Lower lobe of right lung (tissue), 2 donors: Measurements from ENCODE around the gene BDNF. TPM values are rescaled to one million over a fixed set of nuclear protein-coding genes. Genes with fewer than 3 reads are reported as not detected.

Source experiments
- ATAC-seq, 2 donors: fragments of 200-7000 bp; cut with Tn5 transposase; one replicate each; pipeline ENCODE4 v1.9.1; 2020 to 2022; ENCODE audit warnings: mild to moderate bottlenecking in 2 of 2, moderate library complexity in 2 of 2
- DNase-seq: peaks from one replicate; pipeline ENCODE4 v3.0.0-alpha.2; 2020
- H3K27ac ChIP-seq: fragments of 200-600 bp; one replicate; pipeline ENCODE4 v1.8.0; 2022
- H3K27me3 ChIP-seq: fragments of 200-600 bp; one replicate; pipeline ENCODE4 v1.8.0; 2022; ENCODE audit warnings: low read depth
- H3K36me3 ChIP-seq: fragments of 200-600 bp; one replicate; pipeline ENCODE4 v1.8.0; 2022; ENCODE audit warnings: mild to moderate bottlenecking
- H3K4me1 ChIP-seq: fragments of 200-600 bp; one replicate; pipeline ENCODE4 v1.8.0; 2022
- H3K4me3 ChIP-seq: fragments of 200-600 bp; one replicate; pipeline ENCODE4 v1.8.0; 2022; ENCODE audit warnings: mild to moderate bottlenecking
- H3K9me3 ChIP-seq: fragments of 200-600 bp; one replicate; pipeline ENCODE4 v1.8.0; 2022
- intact Hi-C: fragments of 100-400 bp; cut with DNase I; formaldehyde crosslinking; loops from one replicate; pipeline ENCODE4 v1.11.0; 2022
- total RNA-seq: library from RNA; stranded (reverse); fragmentation: NEBNext Ultra II Directional; extraction: Animal tissue kit (Norgen Biotek cat#: 25700); gene quantifications from one replicate; pipeline ENCODE4 v1.2.1, GENCODE V29; 2021
- TF ChIP-seq, protein P1 (sequence below): fragments of 200-600 bp; IDR thresholded peaks from one replicate; pipeline ENCODE4 v1.8.0; 2022; ENCODE audit warnings: antibody characterized with exemption, mild to moderate bottlenecking
- donor health status: DM: no; HTN: yes; CAD: no; lungs with severe emphysema.

Gene BDNF
- total RNA-seq, 1 donor from 2014 or later, result 3.4 TPM

- intact Hi-C loops, result no loop called here
- Histone ChIP-seq H3K27me3 (no peaks in the 10 kb centered on the region), H3K27ac (no peak overlapping the region), H3K36me3 (no peaks in the 10 kb centered on the region), H3K9me3 (no peaks in the 10 kb centered on the region), H3K4me3 (no peak overlapping the region), H3K4me1 (no peaks in the 10 kb centered on the region)
- ATAC-seq (no peak), DNase-seq (no peak)
- TF ChIP-seq, protein P1, sequence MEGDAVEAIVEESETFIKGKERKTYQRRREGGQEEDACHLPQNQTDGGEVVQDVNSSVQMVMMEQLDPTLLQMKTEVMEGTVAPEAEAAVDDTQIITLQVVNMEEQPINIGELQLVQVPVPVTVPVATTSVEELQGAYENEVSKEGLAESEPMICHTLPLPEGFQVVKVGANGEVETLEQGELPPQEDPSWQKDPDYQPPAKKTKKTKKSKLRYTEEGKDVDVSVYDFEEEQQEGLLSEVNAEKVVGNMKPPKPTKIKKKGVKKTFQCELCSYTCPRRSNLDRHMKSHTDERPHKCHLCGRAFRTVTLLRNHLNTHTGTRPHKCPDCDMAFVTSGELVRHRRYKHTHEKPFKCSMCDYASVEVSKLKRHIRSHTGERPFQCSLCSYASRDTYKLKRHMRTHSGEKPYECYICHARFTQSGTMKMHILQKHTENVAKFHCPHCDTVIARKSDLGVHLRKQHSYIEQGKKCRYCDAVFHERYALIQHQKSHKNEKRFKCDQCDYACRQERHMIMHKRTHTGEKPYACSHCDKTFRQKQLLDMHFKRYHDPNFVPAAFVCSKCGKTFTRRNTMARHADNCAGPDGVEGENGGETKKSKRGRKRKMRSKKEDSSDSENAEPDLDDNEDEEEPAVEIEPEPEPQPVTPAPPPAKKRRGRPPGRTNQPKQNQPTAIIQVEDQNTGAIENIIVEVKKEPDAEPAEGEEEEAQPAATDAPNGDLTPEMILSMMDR, result no peak
Measured at GRCh38 chr11:27616711-27617110, 83.5 kb downstream of the BDNF start.

DNA sequence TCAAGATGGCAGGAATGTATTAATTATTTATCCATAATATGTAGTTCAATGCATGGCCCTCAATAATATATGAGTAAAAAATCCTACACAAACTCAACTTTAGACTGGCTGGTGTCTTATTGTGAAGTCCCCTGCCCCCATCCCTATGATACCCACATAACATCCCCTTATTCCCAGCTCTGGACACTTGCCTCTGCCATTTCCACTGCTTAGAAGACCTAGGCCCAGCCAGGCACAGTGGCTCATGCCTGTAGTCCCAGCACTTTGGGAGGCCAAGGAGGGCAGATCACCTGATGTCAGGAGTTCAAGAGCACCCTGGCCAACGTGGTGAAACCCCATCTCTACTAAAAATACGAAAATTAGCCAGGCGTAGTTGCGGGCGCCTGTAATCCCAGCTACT lies 84.4 kb downstream of the BDNF start:
- Histone ChIP-seq H3K4me1 (no peaks in the 10 kb centered on the region), H3K27ac (no peak overlapping the region), H3K9me3 (no peaks in the 10 kb centered on the region), H3K27me3 (no peaks in the 10 kb centered on the region), H3K36me3 (no peaks in the 10 kb centered on the region), H3K4me3 (no peak overlapping the region)
- ATAC-seq (no peak), DNase-seq (no peak)
- intact Hi-C loops, result no loop called here
- TF ChIP-seq, protein P1, result no peak

- Histone ChIP-seq H3K27me3 (no peaks in the 10 kb centered on the region), H3K4me1 (no peaks in the 10 kb centered on the region), H3K4me3 (no peak overlapping the region), H3K9me3 (no peaks in the 10 kb centered on the region), H3K36me3 (no peaks in the 10 kb centered on the region), H3K27ac (no peak overlapping the region)
- intact Hi-C loops, result no loop called here
- TF ChIP-seq, protein P1, result no peak
- no peak for ATAC-seq
- DNase-seq, result no peak
Measured at GRCh38 chr11:27614092-27614491, 86.2 kb downstream of the BDNF start.

GRCh38 chr11:27612932-27613880 lies 87.0 kb downstream of the BDNF start:
- Histone ChIP-seq H3K27ac (no peak overlapping the region), H3K27me3 (no peaks in the 10 kb centered on the region), H3K36me3 (no peaks in the 10 kb centered on the region), H3K9me3 (no peaks in the 10 kb centered on the region), H3K4me3 (no peak overlapping the region), H3K4me1 (no peaks in the 10 kb centered on the region)
- TF ChIP-seq, protein P1, result no peak
- DNase-seq (no peak), ATAC-seq (no peak)
- intact Hi-C loops, result no loop called here

DNA sequence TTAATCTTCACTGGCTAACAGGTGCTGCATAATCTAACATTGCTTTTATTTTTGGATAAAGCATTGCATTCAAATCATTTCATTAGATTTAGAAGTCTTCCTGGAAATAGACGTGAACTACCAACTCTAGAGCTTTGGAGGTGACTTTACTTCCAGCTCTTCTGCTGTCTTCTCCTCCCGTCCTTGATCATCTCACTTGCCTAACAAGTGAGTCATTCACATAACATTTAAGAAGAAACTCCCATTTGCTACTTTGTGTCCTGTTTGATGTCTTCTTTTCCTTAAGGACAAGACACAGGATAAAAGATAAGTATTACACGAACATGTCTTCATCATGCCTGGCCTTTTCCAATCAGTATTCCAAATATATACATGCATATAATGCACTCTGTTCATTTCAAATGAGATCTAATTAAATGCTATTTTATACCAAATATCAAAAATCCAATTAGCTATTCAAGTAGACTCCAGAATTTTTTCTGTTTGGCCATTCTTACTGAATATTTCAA lies 88.3 kb downstream of the BDNF start:
- intact Hi-C loops, result no loop called here
- ATAC-seq, result no peak
- H3K4me3 ChIP-seq, result no peak overlapping the region
- no peaks in the 10 kb centered on the region for H3K4me1 ChIP-seq
- no peak overlapping the region for H3K27ac ChIP-seq
- H3K36me3 ChIP-seq, result no peaks in the 10 kb centered on the region
- DNase-seq, result no peak
- TF ChIP-seq, protein P1, result no peak
- H3K27me3 ChIP-seq, result no peaks in the 10 kb centered on the region
- no peaks in the 10 kb centered on the region for H3K9me3 ChIP-seq
